A172 (cell line): Measurements from ENCODE around the gene EXD2. TPM values are rescaled to one million over a fixed set of nuclear protein-coding genes. Genes with fewer than 3 reads are reported as not detected.
"Not testable (repeated sequence)": the region's sequence is repeated elsewhere in the genome, so short reads cannot be mapped to it uniquely, and the experiment has no call there.

Experiments used
- DNase-seq: peaks from one replicate; pipeline ENCODE4 v3.0.0-alpha.2; 2015; ENCODE audit warnings: low spot score
- total RNA-seq: library from RNA; depleted of rRNA; stranded (reverse); fragments of >200 nt; shearing (Covaris generic); gene quantifications from 2 replicates; pipeline ENCODE4 v1.2.3, GENCODE V29; 2014; rRNA removed

EXD2 gene
- total RNA-seq, 1 experiment from 2014 or later: 11.0 TPM

- not testable (repeated sequence) for DNase-seq
These were observed 86.1 kb downstream of the EXD2 start for GRCh38 chr14:69277356-69277755.

- DNase-seq: no peak
These were observed 89.5 kb downstream of the EXD2 start for GRCh38 chr14:69280746-69281291.

GRCh38 chr14:69281450-69282169 is 90.3 kb downstream of the EXD2 start:
- no peak for DNase-seq

- no peak for DNase-seq
These were observed 91.2 kb downstream of the EXD2 start for GRCh38 chr14:69282448-69282847.

GRCh38 chr14:69284170-69284569 is 92.9 kb downstream of the EXD2 start:
- no peak for DNase-seq

GRCh38 chr14:69285661-69286255 is 94.5 kb downstream of the EXD2 start:
- no peak for DNase-seq

- no peak for DNase-seq
These were observed 96.1 kb downstream of the EXD2 start for GRCh38 chr14:69287098-69288010.

- DNase-seq: peak; percentile 26
These were observed 96.9 kb downstream of the EXD2 start for GRCh38 chr14:69288011-69288771.

- DNase-seq: no peak
These were observed 97.8 kb downstream of the EXD2 start for GRCh38 chr14:69288956-69289705.

GRCh38 chr14:69289811-69290520 is 98.7 kb downstream of the EXD2 start:
- no peak for DNase-seq

GRCh38 chr14:69290881-69291280 is 99.6 kb downstream of the EXD2 start:
- not testable (repeated sequence) for DNase-seq

GRCh38 chr14:69291396-69291795 is 100.1 kb downstream of the EXD2 start:
- no peak for DNase-seq

GRCh38 chr14:69291891-69292561 is 100.7 kb downstream of the EXD2 start:
- peak; percentile 27 for DNase-seq

Other genes with a start within 250 kb of the EXD2 start
- gene ACTN1, start 212.2 kb upstream of the EXD2 start, total RNA-seq: 146 and 148 TPM in 2 replicates
- gene DCAF5, start 38.4 kb upstream of the EXD2 start, total RNA-seq: 3.9 and 6.7 TPM in 2 replicates
- 4.8 and 5.7 TPM in 2 replicates for gene GALNT16, start 68.7 kb downstream of the EXD2 start, total RNA-seq
- 155 and 165 TPM in 2 replicates for gene ERH, start 206.8 kb downstream of the EXD2 start, total RNA-seq
- gene SLC39A9, start 207.2 kb downstream of the EXD2 start, total RNA-seq: 53.9 and 64.5 TPM in 2 replicates